ENCODE data around the gene MYDGF. TPM values are rescaled to one million over a fixed set of nuclear protein-coding genes. Genes with fewer than 3 reads are reported as not detected.

MYDGF gene
- total and polyA plus RNA-seq, 2 of the 13 experiments (the other 11 are each of a cell fraction or from before 2014, with no cell fraction given) = 116 to 198 TPM

GRCh38 chr19:4705413-4706131 lies 35.4 kb upstream of the MYDGF start (continued):
- TF ChIP-seq HOXA9 (CRISPR knock-in tag; IDR thresholded peaks at IDR 0.05; ENCODE audit: borderline replicate concordance) (no peak), ZNF616 (CRISPR knock-in tag; IDR thresholded peaks at IDR 0.05; ENCODE audit: low read depth) (no peak), TAF1 (CRISPR knock-in tag; IDR thresholded peaks at IDR 0.05) (peak; percentile 44; the same call in 1 of the 2 replicates), ZKSCAN8 (CRISPR knock-in tag; IDR thresholded peaks at IDR 0.05; ENCODE audit: borderline replicate concordance) (no peak), MIXL1 (CRISPR knock-in tag; IDR thresholded peaks at IDR 0.05) (peak; percentile 80), ZNF720 (CRISPR knock-in tag; IDR thresholded peaks at IDR 0.05) (no peak), HNRNPUL1 (IDR thresholded peaks at IDR 0.05; ENCODE audit: low read depth, low read length) (no peak), KDM3A (CRISPR knock-in tag; IDR thresholded peaks at IDR 0.05; ENCODE audit: low read depth) (no peak; the same call in 1 of the 2 replicates), CBFB (CRISPR knock-in tag; IDR thresholded peaks at IDR 0.05) (no peak), HCFC1 (IDR thresholded peaks at IDR 0.05; ENCODE audit: low read depth, low read length) (no peak), REPIN1 (CRISPR knock-in tag; IDR thresholded peaks at IDR 0.05; ENCODE audit: borderline replicate concordance, low read depth) (no peak), RFX1 (IDR thresholded peaks at IDR 0.05) (no peak), ZKSCAN1 (IDR thresholded peaks at IDR 0.05; ENCODE audit: low read length) (no peak), ZNF460 (CRISPR knock-in tag; IDR thresholded peaks at IDR 0.05; ENCODE audit: borderline replicate concordance) (no peak), NFAT5 (CRISPR knock-in tag; IDR thresholded peaks at IDR 0.05) (no peak), ATF4 (CRISPR knock-in tag; IDR thresholded peaks at IDR 0.05) (no peak)
- TF ChIP-seq, protein P1, sequence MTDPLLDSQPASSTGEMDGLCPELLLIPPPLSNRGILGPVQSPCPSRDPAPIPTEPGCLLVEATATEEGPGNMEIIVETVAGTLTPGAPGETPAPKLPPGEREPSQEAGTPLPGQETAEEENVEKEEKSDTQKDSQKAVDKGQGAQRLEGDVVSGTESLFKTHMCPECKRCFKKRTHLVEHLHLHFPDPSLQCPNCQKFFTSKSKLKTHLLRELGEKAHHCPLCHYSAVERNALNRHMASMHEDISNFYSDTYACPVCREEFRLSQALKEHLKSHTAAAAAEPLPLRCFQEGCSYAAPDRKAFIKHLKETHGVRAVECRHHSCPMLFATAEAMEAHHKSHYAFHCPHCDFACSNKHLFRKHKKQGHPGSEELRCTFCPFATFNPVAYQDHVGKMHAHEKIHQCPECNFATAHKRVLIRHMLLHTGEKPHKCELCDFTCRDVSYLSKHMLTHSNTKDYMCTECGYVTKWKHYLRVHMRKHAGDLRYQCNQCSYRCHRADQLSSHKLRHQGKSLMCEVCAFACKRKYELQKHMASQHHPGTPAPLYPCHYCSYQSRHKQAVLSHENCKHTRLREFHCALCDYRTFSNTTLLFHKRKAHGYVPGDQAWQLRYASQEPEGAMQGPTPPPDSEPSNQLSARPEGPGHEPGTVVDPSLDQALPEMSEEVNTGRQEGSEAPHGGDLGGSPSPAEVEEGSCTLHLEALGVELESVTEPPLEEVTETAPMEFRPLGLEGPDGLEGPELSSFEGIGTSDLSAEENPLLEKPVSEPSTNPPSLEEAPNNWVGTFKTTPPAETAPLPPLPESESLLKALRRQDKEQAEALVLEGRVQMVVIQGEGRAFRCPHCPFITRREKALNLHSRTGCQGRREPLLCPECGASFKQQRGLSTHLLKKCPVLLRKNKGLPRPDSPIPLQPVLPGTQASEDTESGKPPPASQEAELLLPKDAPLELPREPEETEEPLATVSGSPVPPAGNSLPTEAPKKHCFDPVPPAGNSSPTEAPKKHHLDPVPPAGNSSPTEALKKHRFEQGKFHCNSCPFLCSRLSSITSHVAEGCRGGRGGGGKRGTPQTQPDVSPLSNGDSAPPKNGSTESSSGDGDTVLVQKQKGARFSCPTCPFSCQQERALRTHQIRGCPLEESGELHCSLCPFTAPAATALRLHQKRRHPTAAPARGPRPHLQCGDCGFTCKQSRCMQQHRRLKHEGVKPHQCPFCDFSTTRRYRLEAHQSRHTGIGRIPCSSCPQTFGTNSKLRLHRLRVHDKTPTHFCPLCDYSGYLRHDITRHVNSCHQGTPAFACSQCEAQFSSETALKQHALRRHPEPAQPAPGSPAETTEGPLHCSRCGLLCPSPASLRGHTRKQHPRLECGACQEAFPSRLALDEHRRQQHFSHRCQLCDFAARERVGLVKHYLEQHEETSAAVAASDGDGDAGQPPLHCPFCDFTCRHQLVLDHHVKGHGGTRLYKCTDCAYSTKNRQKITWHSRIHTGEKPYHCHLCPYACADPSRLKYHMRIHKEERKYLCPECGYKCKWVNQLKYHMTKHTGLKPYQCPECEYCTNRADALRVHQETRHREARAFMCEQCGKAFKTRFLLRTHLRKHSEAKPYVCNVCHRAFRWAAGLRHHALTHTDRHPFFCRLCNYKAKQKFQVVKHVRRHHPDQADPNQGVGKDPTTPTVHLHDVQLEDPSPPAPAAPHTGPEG (CRISPR knock-in tag; IDR thresholded peaks at IDR 0.05) = no peak
- TF ChIP-seq, protein P2, sequence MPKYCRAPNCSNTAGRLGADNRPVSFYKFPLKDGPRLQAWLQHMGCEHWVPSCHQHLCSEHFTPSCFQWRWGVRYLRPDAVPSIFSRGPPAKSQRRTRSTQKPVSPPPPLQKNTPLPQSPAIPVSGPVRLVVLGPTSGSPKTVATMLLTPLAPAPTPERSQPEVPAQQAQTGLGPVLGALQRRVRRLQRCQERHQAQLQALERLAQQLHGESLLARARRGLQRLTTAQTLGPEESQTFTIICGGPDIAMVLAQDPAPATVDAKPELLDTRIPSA (CRISPR knock-in tag; IDR thresholded peaks at IDR 0.05; ENCODE audit: borderline replicate concordance) = no peak

Measured in HepG2 (cell line).